ENCODE results near the gene DSCAML1. TPM values are rescaled to one million over a fixed set of nuclear protein-coding genes. Genes with fewer than 3 reads are reported as not detected.

The DSCAML1 gene
- total and polyA plus RNA-seq, 7 experiments from 2014 or later, result 0.17 to 1.3 (median 0.60) TPM; not detected in 2

DNA sequence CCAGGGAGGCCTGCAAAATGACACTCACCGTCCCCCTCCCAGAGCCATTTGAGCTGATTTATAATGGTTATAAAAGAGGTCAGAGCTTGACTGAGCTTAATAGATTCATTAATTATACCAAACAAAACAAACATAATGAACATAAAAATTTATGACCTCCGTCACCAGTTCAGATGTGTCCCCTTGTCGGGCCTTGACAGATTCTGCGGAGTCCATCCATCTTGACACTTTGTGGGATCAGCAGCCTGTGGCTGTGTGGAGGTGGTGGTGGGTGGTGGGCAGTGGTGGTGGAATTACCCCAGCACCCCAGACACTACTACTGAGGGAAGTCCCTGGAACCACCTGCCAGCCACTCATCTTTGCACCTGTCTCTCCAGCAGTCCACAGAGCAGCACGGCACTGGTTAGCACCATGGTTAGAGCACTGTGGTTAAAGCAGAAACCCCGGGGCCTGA lies 83.5 kb downstream of the DSCAML1 start:
- Mint-ChIP-seq H3K27me3 (peaks cover under 1 to 28% (median 9%) of the 10 kb centered on the region in 5 donors), H3K9me3 (no peaks in the 10 kb centered on the region), H3K36me3 (no peaks in the 10 kb centered on the region), H3K27ac (no peak overlapping the region), H3K4me3 (no peak overlapping the region), H3K4me1 (no peaks in the 10 kb centered on the region)
- Histone ChIP-seq H3K9me3 (ENCODE audit: control insufficient read depth in 2 of 3, low read length in 3 of 3) (no peaks in the 10 kb centered on the region), H3K27ac (ENCODE audit: low read depth, low read length) (no peak overlapping the region), H3K4me1 (ENCODE audit: control insufficient read depth in 2 of 2, insufficient read depth in 2 of 2, low read length in 2 of 2) (no peaks in the 10 kb centered on the region), H3K27me3 (ENCODE audit: control insufficient read depth in 2 of 2, insufficient read depth in 2 of 2, low read length in 2 of 2) (no peaks in the 10 kb centered on the region), H3K36me3 (ENCODE audit: control insufficient read depth in 2 of 3, insufficient read depth in 3 of 3, low read length in 3 of 3) (no peaks in the 10 kb centered on the region), H3K4me3 (ENCODE audit: low read length) (no peak overlapping the region)
- POLR2A ChIA-PET, result no interaction called here
- CTCF ChIA-PET, result no interaction called here
- intact Hi-C loops (cut with micrococcal nuclease), result no loop called here
- no peak for DNase-seq
- ATAC-seq, result no peak

DNA sequence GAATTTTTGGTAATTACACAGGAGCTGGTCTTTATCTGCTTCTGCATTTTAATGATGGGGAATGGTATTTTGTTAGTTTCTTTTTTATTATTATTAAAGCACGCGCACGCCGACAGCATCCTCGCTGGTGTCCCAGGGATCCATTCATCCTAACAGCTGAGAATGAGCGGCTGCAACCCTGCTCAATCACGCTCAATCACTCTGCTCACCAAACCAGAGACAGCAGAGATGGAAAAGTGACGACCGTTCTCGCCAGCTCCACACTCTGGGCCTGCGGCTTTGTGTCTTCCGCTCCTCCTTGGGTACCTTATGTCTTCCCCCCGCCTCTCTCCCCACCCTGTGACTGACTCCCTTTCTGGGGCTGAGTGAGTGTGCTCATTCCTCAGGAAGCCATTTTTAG lies 84.5 kb downstream of the DSCAML1 start:
- Histone ChIP-seq H3K27me3 (ENCODE audit: control insufficient read depth in 2 of 2, insufficient read depth in 2 of 2, low read length in 2 of 2) (no peaks in the 10 kb centered on the region), H3K4me1 (ENCODE audit: control insufficient read depth in 2 of 2, insufficient read depth in 2 of 2, low read length in 2 of 2) (no peaks in the 10 kb centered on the region), H3K36me3 (ENCODE audit: control insufficient read depth in 2 of 3, insufficient read depth in 3 of 3, low read length in 3 of 3) (no peaks in the 10 kb centered on the region), H3K9me3 (ENCODE audit: control insufficient read depth in 2 of 3, low read length in 3 of 3) (no peaks in the 10 kb centered on the region), H3K27ac (ENCODE audit: low read depth, low read length) (no peak overlapping the region), H3K4me3 (ENCODE audit: low read length) (no peak overlapping the region)
- Mint-ChIP-seq H3K27me3 (peaks cover 4 to 33% (median 9%) of the 10 kb centered on the region in 5 donors), H3K4me3 (no peak overlapping the region), H3K27ac (no peak overlapping the region), H3K36me3 (no peaks in the 10 kb centered on the region), H3K4me1 (no peaks in the 10 kb centered on the region), H3K9me3 (no peaks in the 10 kb centered on the region)
- intact Hi-C loops (cut with micrococcal nuclease), result no loop called here
- ChIA-PET CTCF (no interaction called here), POLR2A (no interaction called here)
- no peak for ATAC-seq
- no peak for DNase-seq

DNA sequence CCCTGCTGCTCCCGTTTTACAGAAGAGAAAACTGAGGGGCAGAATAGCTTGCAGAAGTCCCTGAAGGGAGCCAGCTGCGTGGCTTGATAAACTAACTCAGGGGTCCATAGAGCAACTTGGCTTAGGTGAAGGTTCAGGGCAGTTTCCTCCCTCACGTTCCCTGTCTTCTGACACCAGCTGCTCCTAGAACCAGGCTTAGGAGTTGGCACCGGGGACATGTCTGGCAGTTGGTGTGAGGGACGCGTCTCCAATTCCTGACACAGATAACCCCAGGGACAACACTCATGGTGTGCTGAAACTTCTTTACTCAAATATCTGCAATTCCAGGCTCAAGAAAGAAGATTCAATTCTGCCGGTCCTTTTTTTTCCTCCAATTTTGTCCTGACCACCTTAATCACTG lies 85.7 kb downstream of the DSCAML1 start:
- CTCF ChIA-PET, result no interaction called here
- no peak overlapping the region for H3K4me3 ChIP-seq (ENCODE audit: low read length)
- no peaks in the 10 kb centered on the region for H3K36me3 ChIP-seq (ENCODE audit: control insufficient read depth in 2 of 3, insufficient read depth in 3 of 3, low read length in 3 of 3)
- DNase-seq (no peak), ATAC-seq (no peak)
- no peak overlapping the region for H3K4me3 Mint-ChIP-seq
- no peaks in the 10 kb centered on the region for H3K4me1 ChIP-seq (ENCODE audit: control insufficient read depth in 2 of 2, insufficient read depth in 2 of 2, low read length in 2 of 2)
- POLR2A ChIA-PET, result no interaction called here
- no peaks in the 10 kb centered on the region for H3K36me3 Mint-ChIP-seq
- H3K27ac ChIP-seq (ENCODE audit: low read depth, low read length), result no peak overlapping the region
- H3K27me3 Mint-ChIP-seq, result peaks cover 4 to 33% (median 8%) of the 10 kb centered on the region in 5 donors
- no peak overlapping the region for H3K27ac Mint-ChIP-seq
- H3K4me1 Mint-ChIP-seq, result no peaks in the 10 kb centered on the region
- no peaks in the 10 kb centered on the region for H3K9me3 Mint-ChIP-seq
- H3K27me3 ChIP-seq (ENCODE audit: control insufficient read depth in 2 of 2, insufficient read depth in 2 of 2, low read length in 2 of 2), result no peaks in the 10 kb centered on the region
- intact Hi-C loops (cut with micrococcal nuclease), result no loop called here
- no peaks in the 10 kb centered on the region for H3K9me3 ChIP-seq (ENCODE audit: control insufficient read depth in 2 of 3, low read length in 3 of 3)

DNA sequence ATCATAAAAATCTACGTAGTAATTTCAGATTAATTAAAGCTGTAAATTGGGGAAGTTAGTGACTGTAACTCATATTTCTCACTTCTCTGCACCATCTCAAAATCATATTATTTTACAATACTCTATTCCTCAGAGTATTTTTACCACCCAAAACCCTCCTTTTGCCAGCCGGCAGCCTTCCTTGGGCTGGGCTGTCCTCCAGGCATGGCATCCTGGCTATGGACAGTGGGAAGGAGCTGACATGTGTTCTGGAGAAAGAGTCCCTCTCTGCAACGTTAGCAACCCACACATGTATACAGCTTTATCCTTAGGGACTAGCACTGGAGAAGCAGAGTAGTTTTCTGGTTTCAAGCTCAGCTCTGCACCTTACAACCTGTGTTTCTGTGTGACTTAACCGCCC lies 86.8 kb downstream of the DSCAML1 start:
- Mint-ChIP-seq H3K27me3 (peaks cover 8 to 32% (median 11%) of the 10 kb centered on the region in 5 donors), H3K27ac (no peak overlapping the region), H3K4me3 (no peak overlapping the region), H3K4me1 (no peaks in the 10 kb centered on the region), H3K36me3 (no peaks in the 10 kb centered on the region), H3K9me3 (no peaks in the 10 kb centered on the region)
- ChIA-PET CTCF (no interaction called here), POLR2A (no interaction called here)
- DNase-seq, result no peak
- no peaks in the 10 kb centered on the region for H3K36me3 ChIP-seq (ENCODE audit: control insufficient read depth in 2 of 3, insufficient read depth in 3 of 3, low read length in 3 of 3)
- no peaks in the 10 kb centered on the region for H3K9me3 ChIP-seq (ENCODE audit: control insufficient read depth in 2 of 3, low read length in 3 of 3)
- H3K27me3 ChIP-seq (ENCODE audit: control insufficient read depth in 2 of 2, insufficient read depth in 2 of 2, low read length in 2 of 2), result no peaks in the 10 kb centered on the region
- no peak for ATAC-seq
- H3K4me3 ChIP-seq (ENCODE audit: low read length), result no peak overlapping the region
- no peaks in the 10 kb centered on the region for H3K4me1 ChIP-seq (ENCODE audit: control insufficient read depth in 2 of 2, insufficient read depth in 2 of 2, low read length in 2 of 2)
- no peak overlapping the region for H3K27ac ChIP-seq (ENCODE audit: low read depth, low read length)
- intact Hi-C loops (cut with micrococcal nuclease), result no loop called here

DNA sequence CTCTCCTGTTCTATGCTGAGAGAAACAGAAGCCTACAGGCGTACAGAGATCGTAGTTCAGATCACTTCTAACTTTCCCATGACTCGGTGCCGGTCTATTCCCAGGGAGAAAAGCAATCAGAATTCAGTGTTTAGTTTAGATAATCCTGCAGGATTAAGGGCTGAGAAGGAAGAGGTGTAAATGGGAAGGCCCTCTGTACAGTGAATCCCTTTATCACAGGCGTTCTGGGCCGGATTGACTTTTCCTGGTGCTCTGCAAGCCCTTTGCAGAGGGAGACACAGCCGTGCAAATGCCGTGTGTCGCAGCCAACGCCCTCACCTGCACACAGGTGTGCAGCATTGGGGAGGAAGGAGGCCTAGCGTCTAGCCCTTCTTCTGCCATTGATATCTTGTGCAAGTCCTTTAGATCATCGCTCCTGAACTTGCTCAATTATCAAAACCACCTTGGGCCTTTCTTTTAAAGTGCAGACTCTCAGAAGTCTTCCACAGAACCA lies 90.6 kb downstream of the DSCAML1 start:
- no peak overlapping the region for H3K27ac ChIP-seq (ENCODE audit: low read depth, low read length)
- peak overlapping the region in 1 of 10 donors; percentile 32 for H3K4me3 Mint-ChIP-seq
- H3K27ac Mint-ChIP-seq, result no peak overlapping the region
- H3K9me3 Mint-ChIP-seq, result no peaks in the 10 kb centered on the region
- H3K27me3 ChIP-seq (ENCODE audit: control insufficient read depth in 2 of 2, insufficient read depth in 2 of 2, low read length in 2 of 2), result peaks cover 0 to 3% of the 10 kb centered on the region in 2 donors
- no peaks in the 10 kb centered on the region for H3K36me3 ChIP-seq (ENCODE audit: control insufficient read depth in 2 of 3, insufficient read depth in 3 of 3, low read length in 3 of 3)
- no peaks in the 10 kb centered on the region for H3K36me3 Mint-ChIP-seq
- intact Hi-C loops (cut with micrococcal nuclease), result no loop called here
- H3K4me1 ChIP-seq (ENCODE audit: control insufficient read depth in 2 of 2, insufficient read depth in 2 of 2, low read length in 2 of 2), result no peaks in the 10 kb centered on the region
- peaks cover 18 to 30% (median 23%) of the 10 kb centered on the region in 5 donors for H3K27me3 Mint-ChIP-seq
- ATAC-seq (no peak), DNase-seq (no peak)
- H3K4me1 Mint-ChIP-seq, result peaks cover 0 to 9% (median 5%) of the 10 kb centered on the region in 7 donors
- no peak overlapping the region for H3K4me3 ChIP-seq (ENCODE audit: low read length)
- no peaks in the 10 kb centered on the region for H3K9me3 ChIP-seq (ENCODE audit: control insufficient read depth in 2 of 3, low read length in 3 of 3)
- ChIA-PET POLR2A (no interaction called here), CTCF (no interaction called here)

DNA sequence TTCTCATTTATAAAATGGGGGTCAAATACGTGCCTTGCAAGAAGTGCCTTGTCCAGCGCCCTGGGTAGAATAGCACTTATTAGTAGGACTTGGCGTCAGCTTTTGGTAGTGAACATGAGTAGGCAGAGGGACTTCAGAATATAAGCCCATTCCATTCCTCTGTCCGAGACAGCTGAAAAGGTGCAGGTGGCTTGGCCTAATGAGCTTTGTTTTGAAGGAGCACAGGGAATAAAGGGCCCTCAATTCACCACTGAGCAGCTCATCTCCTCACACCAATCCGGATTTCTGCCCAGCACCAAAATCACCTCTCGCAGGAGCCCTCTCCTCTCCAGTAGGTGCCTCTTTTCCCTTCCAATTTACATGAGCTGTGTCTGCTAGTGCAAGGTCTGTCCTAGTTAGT lies 91.2 kb downstream of the DSCAML1 start:
- Mint-ChIP-seq H3K4me3 (peak overlapping the region in 1 of 10 donors; percentile 32), H3K9me3 (no peaks in the 10 kb centered on the region), H3K27me3 (peaks cover 18 to 30% (median 22%) of the 10 kb centered on the region in 5 donors), H3K36me3 (no peaks in the 10 kb centered on the region), H3K27ac (no peak overlapping the region), H3K4me1 (peaks cover 0 to 9% (median 5%) of the 10 kb centered on the region in 7 donors)
- Histone ChIP-seq H3K36me3 (ENCODE audit: control insufficient read depth in 2 of 3, insufficient read depth in 3 of 3, low read length in 3 of 3) (no peaks in the 10 kb centered on the region), H3K4me1 (ENCODE audit: control insufficient read depth in 2 of 2, insufficient read depth in 2 of 2, low read length in 2 of 2) (no peaks in the 10 kb centered on the region), H3K27me3 (ENCODE audit: control insufficient read depth in 2 of 2, insufficient read depth in 2 of 2, low read length in 2 of 2) (peaks cover 0 to 3% of the 10 kb centered on the region in 2 donors), H3K4me3 (ENCODE audit: low read length) (no peak overlapping the region), H3K27ac (ENCODE audit: low read depth, low read length) (no peak overlapping the region), H3K9me3 (ENCODE audit: control insufficient read depth in 2 of 3, low read length in 3 of 3) (no peaks in the 10 kb centered on the region)
- CTCF ChIA-PET, result no interaction called here
- ATAC-seq (no peak), DNase-seq (no peak)
- POLR2A ChIA-PET, result no interaction called here
- intact Hi-C loops (cut with micrococcal nuclease), result no loop called here

DNA sequence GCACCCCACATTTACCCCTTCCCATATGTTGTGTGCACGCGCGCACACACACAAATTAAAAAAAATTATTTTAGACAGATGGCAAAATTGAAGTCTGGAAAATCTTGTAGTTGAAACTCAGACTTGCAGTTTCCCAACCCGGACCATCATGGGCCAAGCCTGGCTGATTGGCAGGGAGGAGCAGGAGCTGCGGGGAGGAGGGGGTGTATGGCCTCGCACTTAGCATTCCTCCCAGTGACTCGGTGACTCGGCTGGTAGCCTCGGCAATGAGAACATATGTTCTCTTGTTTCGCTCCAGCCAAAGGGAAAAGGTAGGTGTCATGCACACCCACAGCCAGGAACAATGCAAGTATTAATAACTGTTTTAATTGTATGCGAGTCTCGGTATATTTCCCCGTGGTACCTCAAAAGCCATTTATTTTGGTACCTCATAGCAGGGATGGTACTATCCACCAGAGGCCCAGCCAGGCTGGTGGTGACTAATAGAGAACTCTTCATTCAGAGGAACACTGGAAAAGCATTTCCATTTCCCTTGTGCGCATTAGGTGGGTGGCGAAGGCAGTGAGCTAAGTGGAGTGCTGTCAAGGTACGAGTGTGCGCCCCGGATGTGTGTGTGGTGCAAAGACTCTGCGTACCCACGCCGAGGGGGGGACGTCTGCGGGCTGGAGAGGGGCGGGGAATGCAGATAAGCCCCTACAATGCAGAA lies 92.5 kb downstream of the DSCAML1 start:
- Histone ChIP-seq H3K9me3 (ENCODE audit: control insufficient read depth in 2 of 3, low read length in 3 of 3) (no peaks in the 10 kb centered on the region), H3K4me3 (ENCODE audit: low read length) (no peak overlapping the region), H3K4me1 (ENCODE audit: control insufficient read depth in 2 of 2, insufficient read depth in 2 of 2, low read length in 2 of 2) (no peaks in the 10 kb centered on the region), H3K36me3 (ENCODE audit: control insufficient read depth in 2 of 3, insufficient read depth in 3 of 3, low read length in 3 of 3) (no peaks in the 10 kb centered on the region), H3K27ac (ENCODE audit: low read depth, low read length) (no peak overlapping the region), H3K27me3 (ENCODE audit: control insufficient read depth in 2 of 2, insufficient read depth in 2 of 2, low read length in 2 of 2) (peaks cover 0 to 3% of the 10 kb centered on the region in 2 donors)
- H3K4me1 Mint-ChIP-seq, result peaks cover 0 to 9% (median 5%) of the 10 kb centered on the region in 7 donors
- H3K27me3 Mint-ChIP-seq, result peaks cover 18 to 27% (median 18%) of the 10 kb centered on the region in 5 donors
- no peak overlapping the region for H3K4me3 Mint-ChIP-seq
- intact Hi-C loops (cut with micrococcal nuclease), result no loop called here
- ATAC-seq, result no peak
- CTCF ChIA-PET, result no interaction called here
- no peaks in the 10 kb centered on the region for H3K9me3 Mint-ChIP-seq
- H3K36me3 Mint-ChIP-seq, result no peaks in the 10 kb centered on the region
- POLR2A ChIA-PET, result no interaction called here
- H3K27ac Mint-ChIP-seq, result no peak overlapping the region
- DNase-seq, result no peak
